IMR-90 (cell line): Measurements from ENCODE around the gene ISOC1. TPM values are rescaled to one million over a fixed set of nuclear protein-coding genes. Genes with fewer than 3 reads are reported as not detected.

Experiments
- ATAC-seq: fragments of 200-7000 bp; cut with Tn5 transposase; 2 replicates; pipeline ENCODE4 v1.9.1; 2020; ENCODE audit warnings: low read depth, mild to moderate bottlenecking, moderate library complexity
- BruUV-seq: library from RNA; stranded (reverse); fragments of 400-500 nt; replicated peaks from 2 replicates; lab custom pipeline; 2021; lab: Mats Ljungman, UMichigan
- CTCF ChIA-PET: fragments of 300-600 bp; formaldehyde crosslinking; extraction: SDS; loops from one replicate; lab custom pipeline; 2021; ENCODE audit warnings: antibody characterized with exemption; lab: Yijun Ruan, JAX
- POLR2A ChIA-PET: fragments of 300-600 bp; sonication (Branson Sonifier 250); formaldehyde crosslinking; loops from one replicate; lab custom pipeline; 2022; ENCODE audit warnings: antibody characterized with exemption; ENCODE audit not compliant: unreplicated experiment; lab: Charles Lee
- DNase-seq: peaks from one replicate; pipeline ENCODE4 v3.0.0; 2013
- H2AFZ ChIP-seq: replicated peaks from 2 replicates; pipeline ENCODE3; 2013; ENCODE audit warnings: low read length, mild to moderate bottlenecking; ENCODE audit not compliant: poor library complexity
- H2AK5ac ChIP-seq: 2 replicates; pipeline ENCODE4 v1.6.1; 2013; ENCODE audit warnings: low read depth, low read length, inconsistent platforms
- H2AK9ac ChIP-seq: replicated peaks from 2 replicates; pipeline ENCODE3; 2013; ENCODE audit warnings: mild to moderate bottlenecking, low read depth, low read length, moderate library complexity; ENCODE audit not compliant: poor library complexity
- H2BK120ac ChIP-seq: 2 replicates; pipeline ENCODE4 v1.6.1; 2013; ENCODE audit warnings: low read depth, low read length, inconsistent platforms
- H2BK15ac ChIP-seq: 3 replicates; pipeline ENCODE4 v1.6.1; 2013; ENCODE audit warnings: low read depth, low read length, inconsistent platforms
- H2BK20ac ChIP-seq: 2 replicates; pipeline ENCODE4 v1.6.1; 2013; ENCODE audit warnings: low read depth, mild to moderate bottlenecking, inconsistent platforms, low read length, moderate library complexity
- H2BK5ac ChIP-seq: 2 replicates; pipeline ENCODE4 v1.6.1; 2013; ENCODE audit warnings: mild to moderate bottlenecking, low read depth, low read length, inconsistent platforms; ENCODE audit not compliant: poor library complexity, severe bottlenecking
- H3K14ac ChIP-seq: replicated peaks from 2 replicates; pipeline ENCODE4 v1.6.1; 2013; ENCODE audit warnings: low read depth, low read length, inconsistent platforms
- H3K18ac ChIP-seq: 2 replicates; pipeline ENCODE4 v1.6.1; 2013; ENCODE audit warnings: low read depth, low read length, control low read depth
- H3K23ac ChIP-seq: 2 replicates; pipeline ENCODE4 v1.6.1; 2013; ENCODE audit warnings: low read depth, low read length, inconsistent platforms
- H3K27ac ChIP-seq: 2 replicates; pipeline ENCODE4 v1.5.1; 2013; ENCODE audit warnings: mild to moderate bottlenecking, control low read depth, low read length; ENCODE audit not compliant: insufficient read depth
- H3K27me3 ChIP-seq: 2 replicates; pipeline ENCODE4 v1.6.1; 2013; ENCODE audit warnings: low read length; ENCODE audit not compliant: control insufficient read depth, insufficient read depth
- H3K36me3 ChIP-seq: 2 replicates; pipeline ENCODE4 v1.6.1; 2013; ENCODE audit warnings: low read length, mixed read lengths; ENCODE audit not compliant: control insufficient read depth, insufficient read depth
- H3K4ac ChIP-seq: 2 replicates; pipeline ENCODE4 v1.6.1; 2013; ENCODE audit warnings: low read depth, low read length, inconsistent platforms
- H3K4me1 ChIP-seq: 2 replicates; pipeline ENCODE4 v1.6.1; 2013; ENCODE audit warnings: low read length, mixed read lengths; ENCODE audit not compliant: control insufficient read depth, insufficient read depth
- H3K4me2 ChIP-seq: 2 replicates; pipeline ENCODE4 v1.6.1; 2013; ENCODE audit warnings: low read depth, mild to moderate bottlenecking, control low read depth, low read length, moderate library complexity
- H3K4me3 ChIP-seq: 2 replicates; pipeline ENCODE4 v1.5.1; 2013; ENCODE audit warnings: low read depth, mild to moderate bottlenecking, control low read depth, low read length, moderate library complexity; ENCODE audit not compliant: insufficient read depth
- H3K56ac ChIP-seq: 2 replicates; pipeline ENCODE4 v1.6.1; 2013; ENCODE audit warnings: low read length, inconsistent platforms; ENCODE audit not compliant: insufficient read depth; ENCODE audit errors: extremely low read depth
- H3K79me1 ChIP-seq, 2 experiments: 2 replicates each; pipeline ENCODE4 v1.6.1; 2013; ENCODE audit warnings: low read length in 2 of 2, inconsistent platforms in 1 of 2, low read depth in 1 of 2
- H3K9ac ChIP-seq: 2 replicates; pipeline ENCODE4 v1.6.1; 2013; ENCODE audit warnings: low read depth, low read length, control low read depth
- H3K9me1 ChIP-seq: 2 replicates; pipeline ENCODE4 v1.6.1; 2013; ENCODE audit warnings: low read length, inconsistent platforms; ENCODE audit not compliant: insufficient read depth
- H3K9me3 ChIP-seq: 2 replicates; pipeline ENCODE4 v1.6.1; 2013; ENCODE audit warnings: low read length; ENCODE audit not compliant: control insufficient read depth, insufficient read depth
- H4K20me1 ChIP-seq: 2 replicates; pipeline ENCODE4 v1.6.1; 2013; ENCODE audit warnings: low read length, inconsistent platforms; ENCODE audit not compliant: insufficient read depth
- H4K5ac ChIP-seq: 2 replicates; pipeline ENCODE4 v1.6.1; 2013; ENCODE audit warnings: mild to moderate bottlenecking, low read depth, low read length, control low read depth
- H4K8ac ChIP-seq, 2 experiments: 2 replicates each; pipeline ENCODE4 v1.6.1; 2013; ENCODE audit warnings: low read depth in 2 of 2, low read length in 2 of 2, control low read depth in 1 of 2, inconsistent platforms in 1 of 2
- H4K91ac ChIP-seq: 2 replicates; pipeline ENCODE4 v1.6.1; 2013; ENCODE audit warnings: low read depth, low read length, inconsistent platforms; ENCODE audit not compliant: insufficient read depth
- CEBPB ChIP-seq: IDR thresholded peaks from 2 replicates; pipeline ENCODE4 v1.6.1; 2012; ENCODE audit warnings: low read depth, low read length, improper control_type of control experiment
- CHD1 ChIP-seq: IDR thresholded peaks from 2 replicates; pipeline ENCODE4 v1.6.1; 2012; ENCODE audit warnings: low read depth, low read length, improper control_type of control experiment
- CTCF ChIP-seq: conservative IDR thresholded peaks from 2 replicates; pipeline ENCODE4 v1.5.1; 2012; ENCODE audit warnings: mild to moderate bottlenecking, low read depth, low read length, improper control_type of control experiment
- NFE2L2 ChIP-seq: fragments of 150-350 bp; IDR thresholded peaks from 2 replicates; pipeline ENCODE4 v1.6.1; 2016; ENCODE audit warnings: low read depth, mild to moderate bottlenecking, low read length
- RCOR1 ChIP-seq: IDR thresholded peaks from 2 replicates; pipeline ENCODE4 v1.6.1; 2012; ENCODE audit warnings: mild to moderate bottlenecking, low read length, improper control_type of control experiment; ENCODE audit not compliant: insufficient replicate concordance
- WGBS, 2 experiments: methylation state at CpG; one replicate each; pipeline versions ENCODE4 v1.1.5 to v1.1.7; 2013; ENCODE audit warnings: missing lambda C conversion rate in 2 of 2; ENCODE audit not compliant: insufficient read length in 1 of 2; ENCODE audit errors: extremely low coverage in 2 of 2; 5-methylcytosine and 5-hydroxymethylcytosine counted together
- dilution Hi-C: fragments of 300-500 bp; cut with HindIII; formaldehyde crosslinking; loops from one replicate; pipeline ENCODE4 v1.14.3; 2018; ENCODE audit warnings: low sequenced_read_pairs; ENCODE audit not compliant: unreplicated experiment
- in situ Hi-C: fragments of 300-500 bp; cut with MboI; formaldehyde crosslinking; loops from 3 replicates; pipeline ENCODE4 v1.14.3; 2019; ENCODE audit warnings: low sequenced_read_pairs, inconsistent platforms, mixed read lengths
- intact Hi-C: fragments of 100-400 bp; cut with micrococcal nuclease; formaldehyde crosslinking; loops from 2 replicates; pipeline ENCODE4 v1.10.0; 2022
- polyA plus RNA-seq, 3 experiments: library from polyadenylated mRNA; depleted of rRNA; stranded (reverse); fragments of >200 nt; gene quantifications; 2 replicates each; pipeline ENCODE4 v1.2.3, GENCODE V29; 2012; ENCODE audit warnings: low replicate concordance in 1 of 3
- total RNA-seq: library from RNA; depleted of rRNA; stranded (reverse); fragments of >200 nt; gene quantifications from 2 replicates; pipeline ENCODE4 v1.2.3, GENCODE V29; 2012

The ISOC1 gene
- total and polyA plus RNA-seq, 2 of the 4 experiments (the other 2 are of a cell fraction): 10.8 to 11.6 TPM

- H4K20me1 ChIP-seq: no peaks in the 10 kb centered on the region
- no peaks in the 10 kb centered on the region for H3K36me3 ChIP-seq
- H3K79me1 ChIP-seq: peaks cover 10 to 24% of the 10 kb centered on the region in 2 experiments; a peak in 3 of 4 replicates
- peak overlapping the region; percentile 59 for H3K18ac ChIP-seq
- H4K91ac ChIP-seq: peak overlapping the region; percentile 77
- DNase-seq (peak; percentile 31), ATAC-seq (peak; percentile 46)
- H3K4ac ChIP-seq: peak overlapping the region; percentile 90
- TF ChIP-seq NFE2L2 (no peak), CEBPB (peak; percentile 59), CTCF (0 out of 2 replicates have a peak, but pooled peaks have one; percentile 9), RCOR1 (no peak), CHD1 (no peak)
- H3K9me1 ChIP-seq: no peaks in the 10 kb centered on the region
- WGBS, 2 experiments: 0% methylated on average over 9 of the region's 61 CpGs; no CpG with 5 or more reads in 1 of the 2 experiments
- H3K4me2 ChIP-seq: peak overlapping the region; percentile 98
- BruUV-seq: no TSS peak
- H3K23ac ChIP-seq: peak overlapping the region; percentile 82
- peak overlapping the region; percentile 43; the same call in 1 of the 2 replicates for H3K56ac ChIP-seq
- H3K27me3 ChIP-seq: no peaks in the 10 kb centered on the region
- H4K5ac ChIP-seq: peak overlapping the region; percentile 25
- CTCF ChIA-PET: interaction anchor here (0.7 to 1.2 kb wide), 7 partner anchors 16 to 188 kb away, joined by 3 to 5 read pairs (median 3); no protein-coding TSS in a partner anchor
- H3K27ac ChIP-seq: peak overlapping the region; percentile 68
- no peak overlapping the region for H2BK20ac ChIP-seq
- H4K8ac ChIP-seq: peak overlapping the region; percentile 83 to 87; a peak in 3 of 4 replicates
- peak overlapping the region; percentile 89 for H2AK9ac ChIP-seq
- intact Hi-C loops (loop anchor here (1.0 kb wide), 1 partner anchor 190 kb away; no protein-coding TSS in a partner anchor), dilution Hi-C loops (no loop called here), in situ Hi-C loops (no loop called here)
- POLR2A ChIA-PET: no interaction called here
- no peaks in the 10 kb centered on the region for H3K9me3 ChIP-seq
- H3K4me3 ChIP-seq: peak overlapping the region; percentile 89
- peak overlapping the region; percentile 64; the same call in 2 of the 3 replicates for H2BK15ac ChIP-seq
- H2BK120ac ChIP-seq: peak overlapping the region; percentile 68
- H2AFZ ChIP-seq: peak overlapping the region; percentile 100
- peak overlapping the region; percentile 47 for H2BK5ac ChIP-seq
- peak overlapping the region; percentile 79 for H3K9ac ChIP-seq
- H3K14ac ChIP-seq: peak overlapping the region; percentile 92
- H2AK5ac ChIP-seq: no peak overlapping the region
- peaks cover 4% of the 10 kb centered on the region; the same call in 1 of the 2 replicates for H3K4me1 ChIP-seq
Measured at GRCh38 chr5:129094924-129095899, 663 bp downstream of the ISOC1 start.
